ENCODE results near the gene IRS2. TPM values are rescaled to one million over a fixed set of nuclear protein-coding genes. Genes with fewer than 3 reads are reported as not detected.

The IRS2 gene
- total and polyA plus RNA-seq, 7 donors: 9.3 to 40.8 (median 18.2) TPM

- TF ChIP-seq CTCF (IDR thresholded peaks at IDR 0.05): peak; percentile 29
- peaks cover 0 to 7% (median 2%) of the 10 kb centered on the region in 3 donors for H3K27me3 ChIP-seq (ENCODE audit: insufficient read depth in 3 of 3, low read length in 2 of 3)
- intact Hi-C loops (cut with DNase I): no loop called here
- DNase-seq: no peak
- no peak overlapping the region for H3K27ac ChIP-seq
- WGBS, 3 donors: 37 to 45% (median 40%) methylated on average over 7 of the region's 7 CpGs
- H3K9me3 ChIP-seq: no peaks in the 10 kb centered on the region
- ATAC-seq: no peak
- H3K4me3 ChIP-seq: no peak overlapping the region
- H3K36me3 ChIP-seq (ENCODE audit: insufficient read depth in 1 of 2, low read depth in 1 of 2): no peaks in the 10 kb centered on the region
- peaks cover 10% of the 10 kb centered on the region for H3K4me1 ChIP-seq
Observed at GRCh38 chr13:109790942-109791605, 4.7 kb upstream of the IRS2 start.

- ATAC-seq: no peak
- DNase-seq: no peak
- Histone ChIP-seq H3K9me3 (no peaks in the 10 kb centered on the region), H3K4me3 (no peak overlapping the region), H3K27ac (no peak overlapping the region), H3K36me3 (ENCODE audit: insufficient read depth in 1 of 2, low read depth in 1 of 2) (no peaks in the 10 kb centered on the region), H3K27me3 (ENCODE audit: insufficient read depth in 3 of 3, low read length in 2 of 3) (peaks cover 0 to 2% (median 0%) of the 10 kb centered on the region in 3 donors), H3K4me1 (peaks cover 10% of the 10 kb centered on the region)
- 78 to 88% (median 86%) methylated on average over 1 of the region's 1 CpG for WGBS, 3 donors
- intact Hi-C loops (cut with DNase I): no loop called here
- no peak for TF ChIP-seq CTCF (IDR thresholded peaks at IDR 0.05)
Observed at GRCh38 chr13:109790086-109790485, 3.7 kb upstream of the IRS2 start.

GRCh38 chr13:109789262-109789661, 2.9 kb upstream of the IRS2 start:
- no peak for ATAC-seq
- 9 to 23% (median 16%) methylated on average over 2 of the region's 2 CpGs for WGBS, 3 donors

DNA sequence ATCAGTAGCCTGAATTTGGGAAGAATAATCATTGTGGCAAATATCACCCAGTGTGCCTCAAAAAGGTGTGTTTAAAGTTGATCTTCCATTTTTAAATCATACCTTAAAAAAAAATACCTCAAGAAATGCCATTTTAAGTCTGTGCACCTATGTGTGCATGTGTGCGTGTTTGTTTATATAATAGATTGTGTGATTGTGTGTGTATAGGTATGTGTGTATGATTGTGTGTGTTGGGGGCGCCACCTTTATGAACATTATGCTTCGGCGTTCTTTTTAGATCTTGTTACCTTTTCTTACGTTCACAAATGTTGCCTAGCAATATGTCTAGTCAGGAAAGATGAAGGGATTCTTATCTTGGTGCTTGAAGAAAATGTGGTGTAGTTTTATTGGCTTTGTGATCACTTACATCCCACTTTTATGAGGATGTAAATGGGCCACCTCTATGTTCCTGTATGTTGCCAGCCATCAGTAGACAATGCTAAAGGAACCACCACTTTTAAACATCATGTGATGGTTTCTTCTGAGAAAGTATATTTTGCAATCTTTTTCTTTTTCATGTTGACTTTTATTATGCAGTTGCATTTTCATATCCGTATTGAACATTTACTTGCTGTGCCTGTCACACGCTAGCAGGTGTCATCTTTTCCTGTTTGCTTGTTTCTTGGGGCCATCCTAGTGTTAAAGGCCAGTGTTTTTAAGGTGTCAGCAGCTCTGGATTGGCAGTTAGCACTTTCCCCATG, 2.2 kb upstream of the IRS2 start:
- intact Hi-C loops (cut with DNase I): loop anchor here (5.0 to 10.0 kb wide), 4 partner anchors 174 to 824 kb away; no protein-coding TSS in a partner anchor
- H3K9me3 ChIP-seq: no peaks in the 10 kb centered on the region
- H3K4me1 ChIP-seq: peaks cover 16% of the 10 kb centered on the region
- DNase-seq (no peak), ATAC-seq (no peak)
- WGBS, 3 donors: 70 to 82% (median 76%) methylated on average over 7 of the region's 7 CpGs
- TF ChIP-seq CTCF (IDR thresholded peaks at IDR 0.05): no peak
- H3K4me3 ChIP-seq: no peak overlapping the region
- H3K27ac ChIP-seq: no peak overlapping the region
- peaks cover 0 to 3% (median 0%) of the 10 kb centered on the region in 3 donors for H3K27me3 ChIP-seq (ENCODE audit: insufficient read depth in 3 of 3, low read length in 2 of 3)
- H3K36me3 ChIP-seq (ENCODE audit: insufficient read depth in 1 of 2, low read depth in 1 of 2): peaks cover 0 to 5% of the 10 kb centered on the region in 2 donors

More at GRCh38 chr13:109789262-109789661, 2.9 kb upstream of the IRS2 start:
- Histone ChIP-seq H3K36me3 (ENCODE audit: insufficient read depth in 1 of 2, low read depth in 1 of 2) (no peaks in the 10 kb centered on the region), H3K4me1 (peaks cover 11% of the 10 kb centered on the region), H3K27me3 (ENCODE audit: insufficient read depth in 3 of 3, low read length in 2 of 3) (peaks cover 0 to 2% (median 0%) of the 10 kb centered on the region in 3 donors), H3K9me3 (no peaks in the 10 kb centered on the region), H3K4me3 (no peak overlapping the region), H3K27ac (no peak overlapping the region)
- intact Hi-C loops (cut with DNase I): loop anchor here (5.0 to 10.0 kb wide), 4 partner anchors 174 to 824 kb away; no protein-coding TSS in a partner anchor
- DNase-seq: no peak
- TF ChIP-seq CTCF (IDR thresholded peaks at IDR 0.05): no peak

All from psoas muscle (tissue), 8 donors.